ENCODE measurements around the gene GRK5.

Gene GRK5

GRCh38 chr10:119422682-119423509 is 215.5 kb downstream of the GRK5 start:
- H3K27ac ChIP-seq, result no peak overlapping the region
- no peak for TF ChIP-seq ZFX (IDR thresholded peaks at IDR 0.05; ENCODE audit: borderline replicate concordance)
- no peak for TF ChIP-seq CTCF (IDR thresholded peaks at IDR 0.05)

GRCh38 chr10:119423510-119424257 is 216.3 kb downstream of the GRK5 start:
- TF ChIP-seq ZFX (IDR thresholded peaks at IDR 0.05; ENCODE audit: borderline replicate concordance) (no peak), CTCF (IDR thresholded peaks at IDR 0.05) (no peak)
- no peak overlapping the region for H3K27ac ChIP-seq

GRCh38 chr10:119424258-119424975 is 217.0 kb downstream of the GRK5 start:
- TF ChIP-seq CTCF (IDR thresholded peaks at IDR 0.05) (no peak), ZFX (IDR thresholded peaks at IDR 0.05; ENCODE audit: borderline replicate concordance) (no peak)
- no peak overlapping the region for H3K27ac ChIP-seq

GRCh38 chr10:119425102-119425880 is 217.9 kb downstream of the GRK5 start:
- TF ChIP-seq ZFX (IDR thresholded peaks at IDR 0.05; ENCODE audit: borderline replicate concordance) (no peak), CTCF (IDR thresholded peaks at IDR 0.05) (no peak)
- H3K27ac ChIP-seq, result no peak overlapping the region

- no peak for TF ChIP-seq ZFX (IDR thresholded peaks at IDR 0.05; ENCODE audit: borderline replicate concordance)
- no peak for TF ChIP-seq CTCF (IDR thresholded peaks at IDR 0.05)
- no peak overlapping the region for H3K27ac ChIP-seq
Observed at GRCh38 chr10:119425881-119426170, 218.5 kb downstream of the GRK5 start.

- H3K27ac ChIP-seq, result no peak overlapping the region
Observed at GRCh38 chr10:119426699-119427098, 219.3 kb downstream of the GRK5 start.

More at GRCh38 chr10:119426699-119427098, 219.3 kb downstream of the GRK5 start:
- TF ChIP-seq CTCF (IDR thresholded peaks at IDR 0.05) (no peak), ZFX (IDR thresholded peaks at IDR 0.05; ENCODE audit: borderline replicate concordance) (no peak)
